Chondrocyte (in vitro differentiated cells): ENCODE results near the gene DNHD1. TPM values are rescaled to one million over a fixed set of nuclear protein-coding genes. Genes with fewer than 3 reads are reported as not detected.
A peak's percentile ranks its signal among the peaks of the same experiment; 100 is the strongest.

ENCODE experiments used
- DNase-seq: peaks from one replicate; pipeline ENCODE4 v3.0.0; 2021; ENCODE audit warnings: mixed read lengths, low spot score
- H3K27ac Mint-ChIP-seq: one replicate; pipeline ENCODE4 v1.8.0; 2021; ENCODE audit warnings: mild to moderate bottlenecking, moderate library complexity, mixed read lengths; ENCODE audit not compliant: unreplicated experiment
- H3K27me3 Mint-ChIP-seq: 2 replicates; pipeline ENCODE4 v1.8.0; 2021; ENCODE audit warnings: low read depth, mixed read lengths
- H3K36me3 Mint-ChIP-seq: 2 replicates; pipeline ENCODE4 v1.8.0; 2021; ENCODE audit warnings: low read depth, mixed read lengths
- H3K4me1 Mint-ChIP-seq: 2 replicates; pipeline ENCODE4 v1.8.0; 2021; ENCODE audit warnings: low read depth, mild to moderate bottlenecking, mixed read lengths
- H3K4me3 Mint-ChIP-seq: one replicate; pipeline ENCODE4 v1.8.0; 2021; ENCODE audit warnings: mild to moderate bottlenecking, moderate library complexity, mixed read lengths; ENCODE audit not compliant: unreplicated experiment
- H3K9me3 Mint-ChIP-seq: 2 replicates; pipeline ENCODE4 v1.8.0; 2021; ENCODE audit warnings: low read depth, mixed read lengths
- CTCF ChIP-seq: fragments of 200-600 bp; sonication (generic); IDR thresholded peaks from 2 replicates; pipeline ENCODE4 v1.5.0; 2021; ENCODE audit warnings: antibody characterized with exemption, mild to moderate bottlenecking, moderate library complexity
- total RNA-seq: library from RNA; stranded (reverse); gene quantifications from 3 replicates; pipeline ENCODE4 v1.2.1, GENCODE V29; 2021

Gene DNHD1
- total RNA-seq, 1 donor from 2014 or later: 3.8 TPM

GRCh38 chr11:6481924-6482275, 15.2 kb upstream of the DNHD1 start:
- H3K36me3 Mint-ChIP-seq: peaks cover 19% of the 10 kb centered on the region
- no peaks in the 10 kb centered on the region for H3K9me3 Mint-ChIP-seq
- DNase-seq: no peak
- H3K4me1 Mint-ChIP-seq: peaks cover 39% of the 10 kb centered on the region
- peak overlapping the region; percentile 92 for H3K4me3 Mint-ChIP-seq
- TF ChIP-seq CTCF: no peak
- peak overlapping the region; percentile 99 for H3K27ac Mint-ChIP-seq
- H3K27me3 Mint-ChIP-seq: no peaks in the 10 kb centered on the region

- H3K9me3 Mint-ChIP-seq: no peaks in the 10 kb centered on the region
- peaks cover 16% of the 10 kb centered on the region for H3K36me3 Mint-ChIP-seq
- TF ChIP-seq CTCF: no peak
- peak overlapping the region; percentile 92 for H3K4me3 Mint-ChIP-seq
- H3K4me1 Mint-ChIP-seq: peaks cover 39% of the 10 kb centered on the region
- H3K27ac Mint-ChIP-seq: peak overlapping the region; percentile 99
- no peak for DNase-seq
- H3K27me3 Mint-ChIP-seq: no peaks in the 10 kb centered on the region
Observed at GRCh38 chr11:6482441-6482840, 14.6 kb upstream of the DNHD1 start.

- no peak overlapping the region for H3K4me3 Mint-ChIP-seq
- TF ChIP-seq CTCF: no peak
- peaks cover 39% of the 10 kb centered on the region for H3K4me1 Mint-ChIP-seq
- H3K27me3 Mint-ChIP-seq: no peaks in the 10 kb centered on the region
- no peak for DNase-seq
- H3K36me3 Mint-ChIP-seq: peaks cover 13% of the 10 kb centered on the region
- peak overlapping the region; percentile 99 for H3K27ac Mint-ChIP-seq
- no peaks in the 10 kb centered on the region for H3K9me3 Mint-ChIP-seq
Observed at GRCh38 chr11:6483015-6483414, 14.1 kb upstream of the DNHD1 start.

- Mint-ChIP-seq H3K9me3 (no peaks in the 10 kb centered on the region), H3K36me3 (peaks cover 15% of the 10 kb centered on the region), H3K27me3 (no peaks in the 10 kb centered on the region), H3K27ac (no peak overlapping the region), H3K4me3 (no peak overlapping the region), H3K4me1 (peaks cover 22% of the 10 kb centered on the region)
- no peak for TF ChIP-seq CTCF
- DNase-seq: no peak
Observed at GRCh38 chr11:6485661-6486060, 11.4 kb upstream of the DNHD1 start.

GRCh38 chr11:6486256-6486655, 10.8 kb upstream of the DNHD1 start:
- TF ChIP-seq CTCF: no peak
- Mint-ChIP-seq H3K9me3 (no peaks in the 10 kb centered on the region), H3K36me3 (peaks cover 15% of the 10 kb centered on the region), H3K27me3 (no peaks in the 10 kb centered on the region), H3K27ac (no peak overlapping the region), H3K4me3 (no peak overlapping the region), H3K4me1 (peaks cover 17% of the 10 kb centered on the region)
- DNase-seq: no peak
